HepG2 (cell line): ENCODE measurements around the gene STARD13. TPM values are rescaled to one million over a fixed set of nuclear protein-coding genes. Genes with fewer than 3 reads are reported as not detected.

Experiments used
- ATAC-seq: fragments of 200-7000 bp; cut with Tn5 transposase; 3 replicates; pipeline ENCODE4 v1.9.1; 2020; ENCODE audit warnings: mild to moderate bottlenecking, moderate library complexity
- BruUV-seq: library from RNA; stranded (reverse); fragments of 400-500 nt; replicated peaks from 2 replicates; lab custom pipeline; 2021; lab: Mats Ljungman, UMichigan
- CTCF ChIA-PET: fragments of 300-600 bp; formaldehyde crosslinking; extraction: SDS; loops from one replicate; lab custom pipeline; 2021; ENCODE audit warnings: low total read pairs, inconsistent platforms, low intra/inter-chr PET ratio; lab: Yijun Ruan, JAX
- POLR2A ChIA-PET: fragments of 350-600 bp; sonication (Branson Sonifier 250); formaldehyde crosslinking; loops from one replicate; lab custom pipeline; 2020; ENCODE audit warnings: antibody characterized with exemption, inconsistent platforms; lab: Yijun Ruan, JAX
- DNase-seq: peaks from one replicate; pipeline ENCODE4 v3.0.0-alpha.2; 2015; ENCODE audit warnings: low spot score
- FAIRE-seq: peaks from 3 replicates; lab custom pipeline; 2011; peaks lifted over from hg19 to GRCh38; lab: Jason Lieb, UNC
- H2AFZ ChIP-seq: one replicate; pipeline ENCODE4 v1.6.1; 2011; ENCODE audit warnings: low read length, inconsistent platforms
- H3K27ac ChIP-seq: fragments of 300-600 bp; 3 replicates; pipeline ENCODE4 v1.8.0; 2011; ENCODE audit warnings: mixed run types, mild to moderate bottlenecking, mixed read lengths, low read length, inconsistent platforms; ENCODE audit not compliant: insufficient read depth; ENCODE audit errors: extremely low read length
- H3K27me3 ChIP-seq, 2 experiments: fragments of 200-600 bp in 1 of 2; 2 replicates in 1 of 2; 3 replicates in 1 of 2; pipeline versions ENCODE4 v1.6.0 to v1.8.0; 2011; ENCODE audit warnings: low read length in 2 of 2, mild to moderate bottlenecking in 2 of 2, moderate library complexity in 2 of 2, inconsistent platforms in 1 of 2; ENCODE audit not compliant: insufficient read depth in 2 of 2, control insufficient read depth in 1 of 2
- H3K36me3 ChIP-seq, 2 experiments: fragments of 200-600 bp in 1 of 2; replicated peaks in 1 of 2; 2 replicates in 1 of 2; 3 replicates in 1 of 2; pipeline versions ENCODE4 v1.5.1 to v1.8.0; 2011; ENCODE audit warnings: low read length in 2 of 2, inconsistent platforms in 1 of 2; ENCODE audit not compliant: insufficient read depth in 2 of 2, control insufficient read depth in 1 of 2
- H3K4me1 ChIP-seq: 2 replicates; pipeline ENCODE4 v1.5.1; 2012; ENCODE audit warnings: low read length, inconsistent platforms; ENCODE audit not compliant: insufficient read depth
- H3K4me2 ChIP-seq: 2 replicates; pipeline ENCODE4 v1.6.0; 2011; ENCODE audit warnings: low read depth, low read length, inconsistent platforms
- H3K4me3 ChIP-seq, 3 experiments: fragments of 200-600 bp in 1 of 3; sonication (generic), shearing (Covaris generic) in 1 of 3; replicated peaks in 1 of 3; 2 replicates each; pipeline ENCODE4 v1.5.1; 2011 to 2016; ENCODE audit warnings: low read length in 3 of 3, inconsistent platforms in 2 of 3, low read depth in 2 of 3, mild to moderate bottlenecking in 2 of 3, control low read depth in 1 of 3, mixed read lengths in 1 of 3; ENCODE audit not compliant: insufficient read depth in 1 of 3
- H3K79me2 ChIP-seq: one replicate; pipeline ENCODE4 v1.6.1; 2011; ENCODE audit warnings: low read length, inconsistent platforms; ENCODE audit not compliant: insufficient read depth
- H3K9ac ChIP-seq: 2 replicates; pipeline ENCODE4 v1.6.0; 2011; ENCODE audit warnings: mild to moderate bottlenecking, low read depth, low read length, inconsistent platforms; ENCODE audit not compliant: insufficient read depth
- H3K9me3 ChIP-seq: 2 replicates; pipeline ENCODE4 v1.5.1; 2012; ENCODE audit warnings: mild to moderate bottlenecking, low read length
- H4K20me1 ChIP-seq: 2 replicates; pipeline ENCODE4 v1.6.0; 2011; ENCODE audit warnings: inconsistent platforms, mild to moderate bottlenecking, low read length, moderate library complexity; ENCODE audit not compliant: insufficient read depth
- CC2D1A ChIP-seq: sonication (generic); formaldehyde crosslinking; IDR thresholded peaks from 2 replicates; pipeline ENCODE4 v1.8.1; 2023; ENCODE audit warnings: mild to moderate bottlenecking, missing genetic modification reagents
- FOXK1 ChIP-seq: sonication (generic); formaldehyde crosslinking; IDR thresholded peaks from 2 replicates; pipeline ENCODE4 v1.4.0; 2020; ENCODE audit warnings: low read depth, missing genetic modification reagents, borderline replicate concordance
- HOXA7 ChIP-seq: sonication (generic); formaldehyde crosslinking; IDR thresholded peaks from 2 replicates; pipeline ENCODE4 v1.8.1; 2022; ENCODE audit warnings: mild to moderate bottlenecking, missing genetic modification reagents, moderate library complexity
- HOXA9 ChIP-seq: sonication (generic); formaldehyde crosslinking; IDR thresholded peaks from 2 replicates; pipeline ENCODE4 v1.8.1; 2022; ENCODE audit warnings: missing genetic modification reagents, mild to moderate bottlenecking, moderate library complexity, borderline replicate concordance
- ISL2 ChIP-seq: sonication (generic); formaldehyde crosslinking; IDR thresholded peaks from 2 replicates; pipeline ENCODE4 v1.5.0; 2020; ENCODE audit warnings: missing genetic modification reagents
- MBD4 ChIP-seq: IDR thresholded peaks from 2 replicates; pipeline ENCODE4 v1.6.1; 2012; ENCODE audit warnings: low read length, inconsistent platforms, borderline replicate concordance
- ONECUT2 ChIP-seq: sonication (generic); formaldehyde crosslinking; IDR thresholded peaks from 2 replicates; pipeline ENCODE4 v1.4.0; 2020; ENCODE audit warnings: missing genetic modification reagents
- PBX2 ChIP-seq: IDR thresholded peaks from 2 replicates; pipeline ENCODE4 v1.6.1; 2016; ENCODE audit warnings: control low read depth
- SPEN ChIP-seq: sonication (generic); formaldehyde crosslinking; IDR thresholded peaks from 2 replicates; pipeline ENCODE4 v1.5.1; 2020; ENCODE audit warnings: low read depth, mild to moderate bottlenecking, missing genetic modification reagents
- TFDP1 ChIP-seq: IDR thresholded peaks from 2 replicates; pipeline ENCODE4 v1.6.1; 2016; ENCODE audit warnings: missing compliant biosample characterization, missing genetic modification reagents, borderline replicate concordance
- ZNF180 ChIP-seq: sonication (generic); formaldehyde crosslinking; IDR thresholded peaks from 2 replicates; pipeline ENCODE4 v1.4.0; 2020; ENCODE audit warnings: low read depth, missing genetic modification reagents, borderline replicate concordance
- ZNF335 ChIP-seq: sonication (generic); formaldehyde crosslinking; IDR thresholded peaks from 2 replicates; pipeline ENCODE4 v1.4.0; 2020; ENCODE audit warnings: missing genetic modification reagents
- ZNF766 ChIP-seq: sonication (generic); formaldehyde crosslinking; IDR thresholded peaks from 2 replicates; pipeline ENCODE4 v1.5.0; 2020; ENCODE audit warnings: missing genetic modification reagents, borderline replicate concordance
- ZZZ3 ChIP-seq: sonication (generic); formaldehyde crosslinking; IDR thresholded peaks from 2 replicates; pipeline ENCODE4 v1.4.0; 2020; ENCODE audit warnings: missing genetic modification reagents, mild to moderate bottlenecking, borderline replicate concordance
- WGBS: methylation state at CpG from one replicate; pipeline ENCODE4 v1.1.6; 2017; ENCODE audit warnings: low lambda C conversion rate; 5-methylcytosine and 5-hydroxymethylcytosine counted together
- in situ Hi-C: cut with HindIII; loops from 2 replicates; pipeline ENCODE4 v1.10.0; 2017; ENCODE audit warnings: low pct_unique_long_range_greater_than_20kb; ENCODE audit not compliant: extremely low pct_ligation_motif_present
- intact Hi-C: fragments of 100-400 bp; cut with micrococcal nuclease; formaldehyde crosslinking; loops from one replicate; pipeline ENCODE4 v1.10.0; 2022; ENCODE audit not compliant: unreplicated experiment
- polyA plus RNA-seq, 8 experiments: library from polyadenylated mRNA; depleted of rRNA in 3 of 8; stranded (reverse) in 7 of 8; unstranded in 1 of 8; fragments of >200 nt; fragmentation: Illumina TruSeq in 4 of 8; extraction: Trizol in 4 of 8; gene quantifications; 2 replicates each; pipeline versions ENCODE4 v1.2.1 to v1.2.3, GENCODE V29; 2011 to 2016; ENCODE audit warnings: low read depth in 4 of 8, missing spikeins in 1 of 8, mixed read lengths in 1 of 8; ENCODE audit not compliant: insufficient read depth in 1 of 8
- total RNA-seq, 5 experiments: library from RNA; depleted of rRNA; stranded (reverse); fragments of >200 nt; fragmentation: Illumina TruSeq; extraction: Trizol; gene quantifications; 2 replicates each; pipeline ENCODE4 v1.2.3, GENCODE V29; 2016; ENCODE audit warnings: low read depth in 1 of 5

The STARD13 gene
- total and polyA plus RNA-seq, 2 of the 13 experiments (the other 11 are each of a cell fraction or from before 2014, with no cell fraction given) = 12.8 to 14.3 TPM

- no peaks in the 10 kb centered on the region for H3K27me3 ChIP-seq
- H3K27ac ChIP-seq = no peak overlapping the region
- ATAC-seq (no peak), FAIRE-seq (no peak), DNase-seq (no peak)
- TF ChIP-seq CC2D1A (no peak), ZNF180 (CRISPR knock-in tag) (no peak), ONECUT2 (CRISPR knock-in tag) (no peak), ZNF335 (CRISPR knock-in tag) (no peak), PBX2 (CRISPR knock-in tag) (no peak), FOXK1 (no peak), ZNF766 (CRISPR knock-in tag) (no peak), ZZZ3 (no peak), MBD4 (no peak), HOXA7 (CRISPR knock-in tag) (no peak), SPEN (CRISPR knock-in tag) (no peak), HOXA9 (CRISPR knock-in tag) (no peak), TFDP1 (CRISPR knock-in tag) (no peak), ISL2 (CRISPR knock-in tag) (no peak)
- no peak overlapping the region for H3K4me2 ChIP-seq
- BruUV-seq = no TSS peak
- no peaks in the 10 kb centered on the region for H3K4me1 ChIP-seq
- H3K9me3 ChIP-seq = no peaks in the 10 kb centered on the region
- CTCF ChIA-PET = no interaction called here
- no peaks in the 10 kb centered on the region for H3K36me3 ChIP-seq
- in situ Hi-C loops = no loop called here
- H3K4me3 ChIP-seq = no peak overlapping the region
- POLR2A ChIA-PET = no interaction called here
- H4K20me1 ChIP-seq = no peaks in the 10 kb centered on the region
- H2AFZ ChIP-seq = no peak overlapping the region
- no peak overlapping the region for H3K9ac ChIP-seq
- no peaks in the 10 kb centered on the region for H3K79me2 ChIP-seq
- intact Hi-C loops = no loop called here
- WGBS = 96% methylated on average over 3 of the region's 3 CpGs
Measured at GRCh38 chr13:33318037-33318436, 32.5 kb upstream of the STARD13 start.
